GM06990 (cell line): ENCODE data around the gene PAQR6.

Source experiments
- DNase-seq: peaks from one replicate; pipeline ENCODE4 v3.0.0-alpha.2; 2011; ENCODE audit not compliant: insufficient read length; ENCODE audit errors: extremely low read depth
- H3K27me3 ChIP-seq: replicated peaks from 2 replicates; pipeline ENCODE4 v1.6.0; 2011; ENCODE audit warnings: low read length; ENCODE audit not compliant: control insufficient read depth, insufficient read depth
- H3K36me3 ChIP-seq: 2 replicates; pipeline ENCODE4 v1.5.1; 2011; ENCODE audit warnings: low read length; ENCODE audit not compliant: control insufficient read depth, insufficient read depth
- H3K4me3 ChIP-seq: replicated peaks from 2 replicates; pipeline ENCODE4 v1.5.1; 2011; ENCODE audit warnings: low read depth, mild to moderate bottlenecking, control low read depth, low read length
- CTCF ChIP-seq: IDR thresholded peaks from 2 replicates; pipeline ENCODE4 v1.5.1; 2011; ENCODE audit warnings: low read length, control low read depth, mild to moderate bottlenecking, inconsistent platforms; ENCODE audit not compliant: insufficient read depth, poor library complexity, severe bottlenecking

PAQR6 gene

GRCh38 chr1:156253634-156254033 is 5.8 kb upstream of the PAQR6 start:
- H3K36me3 ChIP-seq, result peaks cover 55% of the 10 kb centered on the region
- H3K4me3 ChIP-seq, result no peak overlapping the region
- no peak for DNase-seq
- no peaks in the 10 kb centered on the region for H3K27me3 ChIP-seq
- no peak for TF ChIP-seq CTCF

- Histone ChIP-seq H3K36me3 (peaks cover 43% of the 10 kb centered on the region), H3K27me3 (no peaks in the 10 kb centered on the region), H3K4me3 (no peak overlapping the region)
- no peak for TF ChIP-seq CTCF
- DNase-seq, result no peak
These were observed 3.7 kb upstream of the PAQR6 start for GRCh38 chr1:156251527-156251926.

- Histone ChIP-seq H3K27me3 (no peaks in the 10 kb centered on the region), H3K4me3 (no peak overlapping the region), H3K36me3 (peaks cover 41% of the 10 kb centered on the region)
- no peak for TF ChIP-seq CTCF
- DNase-seq, result no peak
These were observed 1.7 kb upstream of the PAQR6 start for GRCh38 chr1:156249593-156249992.

GRCh38 chr1:156248323-156248683 is 447 bp upstream of the PAQR6 start:
- H3K27me3 ChIP-seq, result no peaks in the 10 kb centered on the region
- H3K36me3 ChIP-seq, result peaks cover 34% of the 10 kb centered on the region
- no peak for TF ChIP-seq CTCF
- DNase-seq, result no peak
- no peak overlapping the region for H3K4me3 ChIP-seq

GRCh38 chr1:156246781-156247459 is 936 bp downstream of the PAQR6 start:
- H3K36me3 ChIP-seq, result peaks cover 24% of the 10 kb centered on the region
- DNase-seq, result no peak

More at GRCh38 chr1:156246781-156247459, 936 bp downstream of the PAQR6 start:
- H3K4me3 ChIP-seq, result no peak overlapping the region
- no peak for TF ChIP-seq CTCF
- H3K27me3 ChIP-seq, result no peaks in the 10 kb centered on the region
